Measurements from ENCODE around the gene ITGA8. TPM values are rescaled to one million over a fixed set of nuclear protein-coding genes. Genes with fewer than 3 reads are reported as not detected.
"Not testable (repeated sequence)": the region's sequence is repeated elsewhere in the genome, so short reads cannot be mapped to it uniquely, and the experiment has no call there.

ITGA8 gene
- polyA plus RNA-seq, 1 donor (not counting 4 experiments of a cell fraction or from before 2014, with no cell fraction given) = not detected

- TF ChIP-seq EZH2 (IDR thresholded peaks at IDR 0.05; ENCODE audit: low read length) = no peak
- TF ChIP-seq, protein P1, sequence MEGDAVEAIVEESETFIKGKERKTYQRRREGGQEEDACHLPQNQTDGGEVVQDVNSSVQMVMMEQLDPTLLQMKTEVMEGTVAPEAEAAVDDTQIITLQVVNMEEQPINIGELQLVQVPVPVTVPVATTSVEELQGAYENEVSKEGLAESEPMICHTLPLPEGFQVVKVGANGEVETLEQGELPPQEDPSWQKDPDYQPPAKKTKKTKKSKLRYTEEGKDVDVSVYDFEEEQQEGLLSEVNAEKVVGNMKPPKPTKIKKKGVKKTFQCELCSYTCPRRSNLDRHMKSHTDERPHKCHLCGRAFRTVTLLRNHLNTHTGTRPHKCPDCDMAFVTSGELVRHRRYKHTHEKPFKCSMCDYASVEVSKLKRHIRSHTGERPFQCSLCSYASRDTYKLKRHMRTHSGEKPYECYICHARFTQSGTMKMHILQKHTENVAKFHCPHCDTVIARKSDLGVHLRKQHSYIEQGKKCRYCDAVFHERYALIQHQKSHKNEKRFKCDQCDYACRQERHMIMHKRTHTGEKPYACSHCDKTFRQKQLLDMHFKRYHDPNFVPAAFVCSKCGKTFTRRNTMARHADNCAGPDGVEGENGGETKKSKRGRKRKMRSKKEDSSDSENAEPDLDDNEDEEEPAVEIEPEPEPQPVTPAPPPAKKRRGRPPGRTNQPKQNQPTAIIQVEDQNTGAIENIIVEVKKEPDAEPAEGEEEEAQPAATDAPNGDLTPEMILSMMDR (optimal IDR thresholded peaks at IDR 0.05 in 1 of 3, IDR thresholded peaks at IDR 0.05 in 1 of 3, conservative IDR thresholded peaks at IDR 0.05 in 1 of 3; ENCODE audit: extremely low read depth in 1 of 3, insufficient read depth in 2 of 3, low read length in 3 of 3) = no peak
- Histone ChIP-seq H3K27ac (ENCODE audit: control insufficient read depth, insufficient read depth, low read length) (no peak overlapping the region), H3K4me2 (ENCODE audit: control insufficient read depth, extremely low read depth, insufficient read depth, low read depth, low read length) (no peak overlapping the region), H4K20me1 (ENCODE audit: control insufficient read depth, extremely low read depth, insufficient read depth, low read length) (no peaks in the 10 kb centered on the region), H3K36me3 (ENCODE audit: control insufficient read depth in 2 of 2, extremely low read depth in 1 of 2, insufficient read depth in 2 of 2, low read length in 2 of 2) (no peaks in the 10 kb centered on the region), H2AFZ (ENCODE audit: control insufficient read depth, low read length) (no peak overlapping the region), H3K9ac (ENCODE audit: control insufficient read depth, extremely low read depth, insufficient read depth, low read length) (no peak overlapping the region), H3K4me1 (ENCODE audit: control insufficient read depth, extremely low read depth, insufficient read depth, low read length) (no peaks in the 10 kb centered on the region), H3K27me3 (ENCODE audit: control insufficient read depth, extremely low read depth, insufficient read depth, low read length) (no peaks in the 10 kb centered on the region), H3K9me1 (ENCODE audit: control insufficient read depth, extremely low read depth, insufficient read depth, low read length) (no peaks in the 10 kb centered on the region), H3K79me2 (ENCODE audit: control insufficient read depth, insufficient read depth, low read length) (no peaks in the 10 kb centered on the region), H3K4me3 (ENCODE audit: control insufficient read depth in 2 of 3, extremely low read depth in 1 of 3, insufficient read depth in 2 of 3, low read depth in 1 of 3, low read length in 3 of 3) (no peak overlapping the region), H3K9me3 (ENCODE audit: control insufficient read depth, low read depth, low read length) (no peaks in the 10 kb centered on the region)
- DNase-seq (ENCODE audit: low read depth, low spot score) (no peak), FAIRE-seq (no peak)
- dilution Hi-C loops (cut with MboI; ENCODE audit: extremely low pct_ligation_motif_present, low sequenced_read_pairs) = no loop called here
These were observed 87.1 kb downstream of the ITGA8 start for GRCh38 chr10:15632456-15633091.

DNA sequence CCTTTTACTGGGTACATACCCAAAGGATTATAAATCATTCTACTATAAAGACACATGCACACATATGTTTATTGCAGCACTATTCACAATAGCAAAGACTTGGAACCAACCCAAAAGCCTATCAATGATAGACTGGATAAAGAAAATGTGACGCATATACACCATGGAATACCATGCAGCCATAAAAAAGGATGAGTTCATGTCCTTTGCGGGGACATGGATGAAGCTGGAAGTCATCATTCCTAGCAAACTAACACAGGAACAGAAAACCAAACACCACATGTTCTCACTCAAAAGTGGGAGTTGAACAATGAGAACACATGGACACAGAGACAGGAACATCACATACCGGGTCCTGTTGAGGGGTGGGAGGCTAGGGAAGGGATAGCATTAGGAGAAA lies 88.5 kb downstream of the ITGA8 start:
- DNase-seq (ENCODE audit: low read depth, low spot score); H3K27ac ChIP-seq (ENCODE audit: control insufficient read depth, insufficient read depth, low read length); H3K27me3 ChIP-seq (ENCODE audit: control insufficient read depth, extremely low read depth, insufficient read depth, low read length); H3K79me2 ChIP-seq (ENCODE audit: control insufficient read depth, insufficient read depth, low read length); dilution Hi-C loops (cut with MboI; ENCODE audit: extremely low pct_ligation_motif_present, low sequenced_read_pairs); H3K36me3 ChIP-seq (ENCODE audit: control insufficient read depth in 2 of 2, extremely low read depth in 1 of 2, insufficient read depth in 2 of 2, low read length in 2 of 2); H2AFZ ChIP-seq (ENCODE audit: control insufficient read depth, low read length); H3K9me3 ChIP-seq (ENCODE audit: control insufficient read depth, low read depth, low read length); H3K4me2 ChIP-seq (ENCODE audit: control insufficient read depth, extremely low read depth, insufficient read depth, low read depth, low read length); H3K9me1 ChIP-seq (ENCODE audit: control insufficient read depth, extremely low read depth, insufficient read depth, low read length); FAIRE-seq; H3K4me1 ChIP-seq (ENCODE audit: control insufficient read depth, extremely low read depth, insufficient read depth, low read length); H4K20me1 ChIP-seq (ENCODE audit: control insufficient read depth, extremely low read depth, insufficient read depth, low read length); H3K4me3 ChIP-seq (ENCODE audit: control insufficient read depth in 2 of 3, extremely low read depth in 1 of 3, insufficient read depth in 2 of 3, low read depth in 1 of 3, low read length in 3 of 3); H3K9ac ChIP-seq (ENCODE audit: control insufficient read depth, extremely low read depth, insufficient read depth, low read length): not testable (repeated sequence)

GRCh38 chr10:15630353-15630752 lies 89.4 kb downstream of the ITGA8 start:
- no peak overlapping the region for H3K9ac ChIP-seq (ENCODE audit: control insufficient read depth, extremely low read depth, insufficient read depth, low read length)
- H3K4me1 ChIP-seq (ENCODE audit: control insufficient read depth, extremely low read depth, insufficient read depth, low read length) = no peaks in the 10 kb centered on the region
- dilution Hi-C loops (cut with MboI; ENCODE audit: extremely low pct_ligation_motif_present, low sequenced_read_pairs) = no loop called here
- H3K36me3 ChIP-seq (ENCODE audit: control insufficient read depth in 2 of 2, extremely low read depth in 1 of 2, insufficient read depth in 2 of 2, low read length in 2 of 2) = no peaks in the 10 kb centered on the region
- H3K4me2 ChIP-seq (ENCODE audit: control insufficient read depth, extremely low read depth, insufficient read depth, low read depth, low read length) = no peak overlapping the region
- H3K9me1 ChIP-seq (ENCODE audit: control insufficient read depth, extremely low read depth, insufficient read depth, low read length) = no peaks in the 10 kb centered on the region
- DNase-seq (ENCODE audit: low read depth, low spot score) (no peak), FAIRE-seq (no peak)
- H3K27ac ChIP-seq (ENCODE audit: control insufficient read depth, insufficient read depth, low read length) = no peak overlapping the region
- no peaks in the 10 kb centered on the region for H3K9me3 ChIP-seq (ENCODE audit: control insufficient read depth, low read depth, low read length)
- TF ChIP-seq, protein P1 (optimal IDR thresholded peaks at IDR 0.05 in 1 of 3, IDR thresholded peaks at IDR 0.05 in 1 of 3, conservative IDR thresholded peaks at IDR 0.05 in 1 of 3; ENCODE audit: extremely low read depth in 1 of 3, insufficient read depth in 2 of 3, low read length in 3 of 3) = no peak
- no peak for TF ChIP-seq EZH2 (IDR thresholded peaks at IDR 0.05; ENCODE audit: low read length)
- no peaks in the 10 kb centered on the region for H3K79me2 ChIP-seq (ENCODE audit: control insufficient read depth, insufficient read depth, low read length)
- no peaks in the 10 kb centered on the region for H4K20me1 ChIP-seq (ENCODE audit: control insufficient read depth, extremely low read depth, insufficient read depth, low read length)
- H3K4me3 ChIP-seq (ENCODE audit: control insufficient read depth in 2 of 3, extremely low read depth in 1 of 3, insufficient read depth in 2 of 3, low read depth in 1 of 3, low read length in 3 of 3) = no peak overlapping the region
- H3K27me3 ChIP-seq (ENCODE audit: control insufficient read depth, extremely low read depth, insufficient read depth, low read length) = no peaks in the 10 kb centered on the region
- H2AFZ ChIP-seq (ENCODE audit: control insufficient read depth, low read length) = no peak overlapping the region
